Measurements from ENCODE around the gene IRS1.

The IRS1 gene

DNA sequence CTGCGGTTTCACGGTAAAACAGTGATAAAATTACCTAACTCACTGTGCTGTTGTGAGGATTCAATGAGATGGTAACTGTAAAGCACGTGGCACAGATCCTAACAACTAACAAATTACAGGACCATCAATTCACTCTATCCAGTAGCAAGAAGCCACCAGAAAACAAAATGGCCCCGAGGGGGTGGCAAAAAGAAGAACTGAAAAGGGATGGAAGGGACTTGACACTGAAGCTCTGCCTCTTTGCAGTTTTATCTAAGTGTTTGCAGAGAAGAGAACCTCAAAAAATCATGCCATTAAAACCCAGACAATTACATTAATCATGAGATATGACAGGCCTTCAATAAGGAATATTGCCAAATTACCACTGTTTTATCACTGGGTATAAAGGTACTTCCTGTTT is 46.7 kb downstream of the IRS1 start:
- H3K4me1 ChIP-seq: peaks cover 2% of the 10 kb centered on the region
- DNase-seq (ENCODE audit: low spot score in 2 of 2): no peak
- no peaks in the 10 kb centered on the region for H3K9me3 ChIP-seq
- no peaks in the 10 kb centered on the region for H3K36me3 ChIP-seq (replicated peaks)
- in situ Hi-C loops (cut with MboI; ENCODE audit: low sequenced_read_pairs): no loop called here
- no peak overlapping the region for H3K4me3 ChIP-seq
- H3K27me3 ChIP-seq (ENCODE audit: low read depth): no peaks in the 10 kb centered on the region

DNA sequence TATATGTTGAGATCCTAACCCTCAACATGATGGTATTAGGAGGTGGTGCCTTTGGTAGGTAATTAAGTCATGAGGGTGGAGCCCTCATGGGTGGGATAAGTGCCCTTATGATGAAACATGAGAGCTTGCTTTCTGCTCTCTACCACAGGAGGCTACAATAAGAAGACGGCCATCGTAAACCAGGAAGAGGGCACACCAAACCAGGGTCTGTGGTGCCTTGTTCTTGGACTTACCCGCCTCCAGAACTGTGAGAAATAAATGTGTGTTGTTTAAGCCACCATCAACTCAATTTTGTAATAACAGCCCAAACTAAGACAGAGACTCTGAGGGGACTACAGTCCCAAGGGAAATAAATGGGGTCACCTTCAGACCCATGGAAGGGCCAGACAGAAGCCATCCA is 52.3 kb downstream of the IRS1 start:
- Histone ChIP-seq H3K36me3 (replicated peaks) (no peaks in the 10 kb centered on the region), H3K9me3 (no peaks in the 10 kb centered on the region), H3K4me1 (peaks cover 5% of the 10 kb centered on the region; the same call in 1 of the 2 replicates), H3K4me3 (no peak overlapping the region), H3K27me3 (ENCODE audit: low read depth) (no peaks in the 10 kb centered on the region)
- no peak for DNase-seq (ENCODE audit: low spot score in 2 of 2)
- in situ Hi-C loops (cut with MboI; ENCODE audit: low sequenced_read_pairs): no loop called here

DNA sequence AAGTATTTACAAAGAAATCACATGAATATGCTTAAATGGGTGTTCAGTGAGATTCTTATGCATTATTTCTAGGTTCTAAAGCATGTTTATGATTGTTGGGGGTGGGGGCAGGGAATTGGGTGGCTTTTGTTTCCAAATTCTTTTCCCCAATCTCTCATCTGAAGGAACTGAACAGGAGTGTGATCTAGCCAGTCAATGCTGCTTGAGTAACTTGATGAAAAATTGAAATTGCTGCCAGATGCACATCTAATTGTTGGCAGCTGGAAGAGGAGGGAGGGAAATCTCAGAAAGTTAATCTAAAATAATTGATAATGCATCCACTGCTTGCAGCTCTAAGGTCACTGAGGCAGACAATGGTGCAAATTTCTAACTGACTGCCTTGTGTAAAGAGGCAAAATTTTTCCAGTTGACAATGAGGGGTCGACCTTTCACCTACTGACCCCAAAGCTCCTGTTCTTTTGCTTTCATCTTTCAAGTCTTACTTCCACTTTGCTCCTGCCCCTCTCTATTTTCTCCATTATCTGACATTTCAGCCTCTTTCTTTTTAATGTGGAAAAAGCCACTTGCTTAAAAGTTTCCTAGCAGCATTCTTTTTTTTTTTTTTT is 53.3 kb downstream of the IRS1 start:
- no peak overlapping the region for H3K4me3 ChIP-seq
- H3K4me1 ChIP-seq: peaks cover 5% of the 10 kb centered on the region; the same call in 1 of the 2 replicates
- H3K36me3 ChIP-seq (replicated peaks): no peaks in the 10 kb centered on the region
- DNase-seq (ENCODE audit: low spot score in 2 of 2): no peak
- H3K9me3 ChIP-seq: no peaks in the 10 kb centered on the region
- in situ Hi-C loops (cut with MboI; ENCODE audit: low sequenced_read_pairs): no loop called here
- H3K27me3 ChIP-seq (ENCODE audit: low read depth): no peaks in the 10 kb centered on the region

DNA sequence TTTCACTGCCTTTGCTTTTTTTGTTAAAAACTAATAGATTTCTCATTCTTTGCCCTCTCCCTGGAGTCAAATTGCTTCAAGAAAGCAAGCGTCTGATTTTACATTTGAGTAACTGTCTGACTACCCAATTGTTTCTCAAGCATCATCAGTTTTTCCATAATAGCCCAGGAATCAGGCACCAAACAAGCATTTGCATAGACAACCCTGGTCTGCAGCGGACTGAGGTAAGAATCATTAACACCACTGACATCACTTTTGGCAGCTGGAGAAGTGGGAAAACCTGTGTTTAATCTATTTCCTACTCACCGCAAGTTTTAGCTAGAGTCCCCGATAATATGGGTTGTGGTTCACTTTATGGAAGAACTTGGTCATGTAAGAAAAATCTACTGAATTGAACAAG is 55.7 kb downstream of the IRS1 start:
- no peaks in the 10 kb centered on the region for H3K27me3 ChIP-seq (ENCODE audit: low read depth)
- no peak for DNase-seq (ENCODE audit: low spot score in 2 of 2)
- in situ Hi-C loops (cut with MboI; ENCODE audit: low sequenced_read_pairs): no loop called here
- H3K9me3 ChIP-seq: no peaks in the 10 kb centered on the region
- H3K36me3 ChIP-seq (replicated peaks): no peaks in the 10 kb centered on the region
- H3K4me1 ChIP-seq: peaks cover 17% of the 10 kb centered on the region
- H3K4me3 ChIP-seq: no peak overlapping the region

DNA sequence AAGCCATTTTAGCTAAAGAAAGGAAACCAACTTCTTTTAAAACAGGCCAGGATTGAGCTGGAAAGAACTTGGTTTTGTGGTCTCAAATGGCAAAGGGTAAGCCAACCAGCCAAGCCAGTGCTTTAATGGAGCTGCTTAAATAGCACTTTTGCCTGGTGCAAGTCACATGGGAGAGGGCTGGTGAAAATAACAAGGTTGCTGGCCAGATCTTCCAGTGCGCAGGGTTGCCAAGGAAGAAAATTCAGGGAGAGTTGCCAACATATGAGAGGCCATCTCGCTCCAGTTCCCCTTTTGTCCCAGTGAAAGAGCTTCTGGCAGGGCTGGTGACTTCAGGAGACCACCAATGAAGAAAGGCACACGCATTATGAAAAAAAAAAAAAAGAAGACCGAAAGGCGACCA is 57.3 kb downstream of the IRS1 start:
- in situ Hi-C loops (cut with MboI; ENCODE audit: low sequenced_read_pairs): no loop called here
- H3K4me1 ChIP-seq: peaks cover 23% of the 10 kb centered on the region
- no peak for DNase-seq (ENCODE audit: low spot score in 2 of 2)
- H3K4me3 ChIP-seq: no peak overlapping the region
- H3K36me3 ChIP-seq (replicated peaks): no peaks in the 10 kb centered on the region
- no peaks in the 10 kb centered on the region for H3K27me3 ChIP-seq (ENCODE audit: low read depth)
- no peaks in the 10 kb centered on the region for H3K9me3 ChIP-seq

DNA sequence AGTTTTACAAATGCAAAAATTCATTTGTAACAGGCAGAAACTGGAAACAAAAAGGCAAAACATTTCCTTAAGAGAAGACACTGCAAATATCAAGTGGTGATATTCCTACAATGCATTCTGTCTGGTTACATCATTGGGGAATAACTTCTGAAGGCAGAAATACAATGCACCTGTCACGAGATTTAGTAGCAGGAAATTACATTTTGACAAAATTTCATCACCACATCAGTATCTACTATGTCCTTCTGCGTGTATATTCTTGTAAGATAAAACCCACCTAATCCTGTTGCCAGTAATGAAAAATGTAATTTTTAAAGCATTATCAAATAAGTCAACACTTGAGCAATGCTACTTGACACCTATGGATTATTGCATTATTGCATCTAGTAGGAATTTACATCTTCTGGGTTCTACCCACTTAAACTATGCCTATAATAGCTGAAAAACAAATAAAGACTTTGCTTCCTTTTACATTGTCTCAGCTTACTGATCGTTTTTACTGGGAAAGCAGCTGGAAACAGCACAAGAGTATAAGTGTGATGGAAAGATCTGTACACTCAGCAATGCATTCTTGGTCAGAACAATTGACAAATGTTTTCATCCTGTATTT is 59.5 kb downstream of the IRS1 start:
- Histone ChIP-seq H3K4me3 (no peak overlapping the region), H3K36me3 (replicated peaks) (no peaks in the 10 kb centered on the region), H3K27me3 (ENCODE audit: low read depth) (no peaks in the 10 kb centered on the region), H3K4me1 (peaks cover 23% of the 10 kb centered on the region), H3K9me3 (no peaks in the 10 kb centered on the region)
- DNase-seq (ENCODE audit: low spot score in 2 of 2): no peak
- in situ Hi-C loops (cut with MboI; ENCODE audit: low sequenced_read_pairs): no loop called here

DNA sequence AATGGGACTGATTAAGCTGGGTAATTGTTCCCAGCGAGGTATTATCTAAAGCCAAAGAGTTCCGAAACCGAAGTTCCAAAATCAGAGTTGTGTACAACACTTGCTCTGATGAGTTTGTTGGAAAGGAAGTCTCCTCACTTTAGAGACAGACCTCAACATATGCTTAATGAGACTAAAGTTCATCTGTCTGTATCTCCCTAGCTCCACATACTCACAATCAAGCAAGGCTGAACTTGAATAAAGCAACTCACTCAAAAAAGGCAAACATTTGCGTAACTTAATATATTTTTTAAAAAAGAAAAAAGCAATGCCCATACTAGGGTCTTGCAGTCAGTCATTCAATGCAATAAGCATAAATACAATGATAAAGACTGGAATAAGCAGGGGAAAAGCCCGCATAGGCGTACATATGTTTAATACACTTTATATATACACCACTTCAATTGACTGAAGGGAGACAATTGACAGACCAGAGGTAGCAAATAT is 60.0 kb downstream of the IRS1 start:
- no peaks in the 10 kb centered on the region for H3K36me3 ChIP-seq (replicated peaks)
- H3K4me1 ChIP-seq: peaks cover 23% of the 10 kb centered on the region
- no peak for DNase-seq (ENCODE audit: low spot score in 2 of 2)
- no peaks in the 10 kb centered on the region for H3K9me3 ChIP-seq
- in situ Hi-C loops (cut with MboI; ENCODE audit: low sequenced_read_pairs): no loop called here
- no peak overlapping the region for H3K4me3 ChIP-seq
- H3K27me3 ChIP-seq (ENCODE audit: low read depth): no peaks in the 10 kb centered on the region

DNA sequence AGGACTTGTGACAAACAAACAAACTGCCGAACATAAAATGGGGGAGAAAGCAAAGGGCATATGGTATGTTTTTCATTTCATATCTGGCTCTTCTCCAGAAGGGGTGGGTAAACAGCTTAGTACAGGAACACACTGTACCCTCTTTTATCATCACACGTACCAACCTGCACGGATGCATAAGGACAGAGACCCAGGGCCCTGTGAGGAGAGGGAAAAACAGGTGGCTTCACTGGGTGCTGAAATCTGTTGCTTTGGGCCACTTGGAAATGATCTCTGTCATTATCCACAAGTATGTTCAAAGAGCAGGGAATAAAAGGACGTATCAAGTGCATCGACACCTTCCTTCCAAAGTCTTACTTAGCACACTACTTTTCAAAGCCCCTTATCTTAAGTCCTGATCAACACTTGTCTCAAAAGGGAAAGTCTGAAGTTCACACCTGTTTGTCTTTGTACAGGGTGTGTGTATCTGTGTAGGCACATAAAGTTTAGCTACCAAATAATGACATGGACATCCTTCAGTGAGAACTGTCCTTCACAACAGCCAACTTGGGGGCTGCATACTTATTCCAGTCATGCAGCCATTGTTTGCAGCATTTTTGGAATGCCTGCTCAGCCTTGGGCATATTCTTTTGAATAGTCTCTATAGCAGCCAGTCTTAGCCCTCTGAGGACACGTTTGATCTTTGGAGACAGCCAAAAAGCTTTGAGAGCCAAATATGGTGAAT is 60.6 kb downstream of the IRS1 start:
- peak; percentile 54 to 69 for DNase-seq (ENCODE audit: low spot score in 2 of 2)
- Histone ChIP-seq H3K9me3 (no peaks in the 10 kb centered on the region), H3K4me1 (peaks cover 23% of the 10 kb centered on the region), H3K27me3 (ENCODE audit: low read depth) (no peaks in the 10 kb centered on the region), H3K4me3 (no peak overlapping the region), H3K36me3 (replicated peaks) (no peaks in the 10 kb centered on the region)
- in situ Hi-C loops (cut with MboI; ENCODE audit: low sequenced_read_pairs): no loop called here

DNA sequence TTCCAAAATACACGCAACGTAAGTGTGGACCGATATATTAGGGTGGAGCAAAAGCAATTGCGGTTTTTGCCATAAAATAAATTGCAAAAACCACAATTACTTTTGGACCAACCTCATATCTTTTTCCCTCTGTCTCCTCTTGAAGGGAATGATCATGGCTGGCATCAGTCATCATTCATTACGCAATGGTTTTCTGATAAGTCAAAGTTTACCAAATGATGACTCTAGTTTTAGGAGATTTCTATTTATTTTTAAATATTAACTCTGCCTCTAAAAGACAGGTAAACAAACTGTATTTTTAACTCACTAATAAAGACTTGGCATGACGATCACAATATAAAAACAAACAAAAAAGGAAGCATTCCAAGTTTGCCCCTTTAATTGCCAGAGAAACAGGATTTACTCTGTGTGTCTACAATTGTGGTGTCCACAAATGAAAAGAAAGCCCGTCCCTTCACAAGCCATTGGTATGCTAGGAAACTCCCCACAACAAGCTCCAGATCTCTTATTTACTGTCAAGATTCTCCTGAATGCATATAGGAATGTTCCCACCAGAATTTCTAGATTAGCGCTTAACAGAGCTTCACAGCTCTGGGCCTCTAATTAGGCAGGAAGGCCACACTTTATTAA is 61.3 kb downstream of the IRS1 start:
- Histone ChIP-seq H3K4me1 (peaks cover 18% of the 10 kb centered on the region), H3K36me3 (replicated peaks) (no peaks in the 10 kb centered on the region), H3K4me3 (no peak overlapping the region), H3K27me3 (ENCODE audit: low read depth) (no peaks in the 10 kb centered on the region), H3K9me3 (no peaks in the 10 kb centered on the region)
- in situ Hi-C loops (cut with MboI; ENCODE audit: low sequenced_read_pairs): no loop called here
- DNase-seq (ENCODE audit: low spot score in 2 of 2): no peak

DNA sequence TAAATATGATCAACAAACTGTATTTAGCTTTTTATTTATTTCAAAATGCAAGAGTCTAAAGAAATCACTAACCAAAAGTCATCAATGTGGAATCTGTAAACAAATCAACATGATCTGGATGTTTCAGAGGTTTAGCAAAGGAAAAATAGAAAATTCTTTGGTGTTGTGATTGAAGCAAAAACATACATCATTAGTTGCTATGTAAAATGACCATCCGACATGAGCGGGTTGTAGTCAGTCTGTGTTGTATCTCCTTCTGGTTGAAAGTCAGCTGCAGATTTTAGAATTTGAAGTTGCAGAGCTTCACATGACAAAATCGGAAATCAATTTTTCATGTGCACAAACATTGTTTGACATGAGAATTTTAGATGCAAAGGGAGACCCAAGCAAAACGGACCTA is 63.2 kb downstream of the IRS1 start:
- Histone ChIP-seq H3K4me1 (peaks cover 18% of the 10 kb centered on the region), H3K9me3 (no peaks in the 10 kb centered on the region), H3K4me3 (no peak overlapping the region), H3K27me3 (ENCODE audit: low read depth) (no peaks in the 10 kb centered on the region), H3K36me3 (replicated peaks) (no peaks in the 10 kb centered on the region)
- in situ Hi-C loops (cut with MboI; ENCODE audit: low sequenced_read_pairs): no loop called here
- DNase-seq (ENCODE audit: low spot score in 2 of 2): no peak

DNA sequence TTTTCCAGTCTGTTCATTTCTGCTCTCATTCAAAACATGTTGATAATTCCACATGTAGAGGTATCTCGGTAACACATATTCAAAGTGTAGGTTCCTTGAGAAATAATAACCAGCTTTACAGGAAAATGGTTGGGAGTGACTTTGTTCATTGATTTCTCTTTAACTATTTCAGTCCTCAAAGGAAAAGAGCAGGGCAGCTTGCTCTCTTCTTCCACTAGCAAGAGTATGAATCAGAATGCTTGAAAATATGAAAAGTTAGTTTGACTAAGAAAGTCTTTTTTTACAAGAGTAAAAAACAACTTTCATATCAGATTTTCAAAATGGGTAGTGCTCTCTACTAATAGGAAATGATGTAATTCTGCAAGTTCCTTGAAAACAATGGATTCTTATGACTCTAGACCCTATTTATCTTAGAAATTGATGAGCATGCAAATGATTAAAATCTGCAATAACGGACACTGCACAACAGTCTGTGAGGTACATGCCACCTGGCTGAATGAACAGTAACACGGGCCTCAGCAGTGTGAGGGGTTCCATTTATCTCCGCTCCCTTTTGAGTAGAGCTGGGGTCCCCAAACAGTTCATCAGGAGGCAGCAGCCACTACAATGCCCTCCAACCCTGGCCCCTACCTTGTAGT is 65.6 kb downstream of the IRS1 start:
- H3K27me3 ChIP-seq (ENCODE audit: low read depth): no peaks in the 10 kb centered on the region
- DNase-seq (ENCODE audit: low spot score in 2 of 2): no peak
- H3K36me3 ChIP-seq (replicated peaks): no peaks in the 10 kb centered on the region
- H3K4me1 ChIP-seq: peaks cover 8% of the 10 kb centered on the region
- H3K9me3 ChIP-seq: no peaks in the 10 kb centered on the region
- in situ Hi-C loops (cut with MboI; ENCODE audit: low sequenced_read_pairs): no loop called here
- H3K4me3 ChIP-seq: no peak overlapping the region

DNA sequence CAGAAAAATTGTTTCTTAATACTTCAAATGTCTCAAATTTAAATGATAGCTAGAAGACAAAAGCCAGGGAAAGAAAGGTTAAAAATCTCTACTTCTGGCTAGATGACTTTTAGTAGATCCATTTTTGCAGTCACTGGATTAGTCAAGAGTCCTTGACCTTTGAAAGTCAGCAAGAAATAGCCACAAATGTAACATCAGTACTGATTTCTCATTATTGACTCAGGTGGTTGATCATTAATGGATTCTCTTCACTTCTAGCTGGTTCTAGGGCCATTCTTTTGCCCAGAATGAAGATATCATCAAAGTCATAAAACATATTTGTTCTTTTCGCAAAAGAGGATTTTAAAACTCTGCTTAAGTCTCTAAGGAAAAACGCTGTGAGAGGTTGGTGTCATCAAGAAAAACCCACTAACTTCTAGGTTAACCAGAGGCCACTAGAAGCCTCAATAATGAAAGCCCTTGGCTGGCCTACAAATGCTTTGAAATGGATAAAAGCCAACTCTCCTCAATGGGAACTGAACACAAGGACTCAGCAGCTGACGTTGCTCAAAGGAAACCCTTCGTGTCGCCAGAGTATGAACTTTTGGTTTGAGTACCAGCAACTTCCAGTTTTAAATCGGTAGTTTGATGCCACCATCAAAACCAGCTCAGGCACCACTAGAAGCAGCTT is 66.3 kb downstream of the IRS1 start:
- no peaks in the 10 kb centered on the region for H3K9me3 ChIP-seq
- peaks cover under 1% of the 10 kb centered on the region; the same call in 1 of the 2 replicates for H3K4me1 ChIP-seq
- no peak overlapping the region for H3K4me3 ChIP-seq

DNA sequence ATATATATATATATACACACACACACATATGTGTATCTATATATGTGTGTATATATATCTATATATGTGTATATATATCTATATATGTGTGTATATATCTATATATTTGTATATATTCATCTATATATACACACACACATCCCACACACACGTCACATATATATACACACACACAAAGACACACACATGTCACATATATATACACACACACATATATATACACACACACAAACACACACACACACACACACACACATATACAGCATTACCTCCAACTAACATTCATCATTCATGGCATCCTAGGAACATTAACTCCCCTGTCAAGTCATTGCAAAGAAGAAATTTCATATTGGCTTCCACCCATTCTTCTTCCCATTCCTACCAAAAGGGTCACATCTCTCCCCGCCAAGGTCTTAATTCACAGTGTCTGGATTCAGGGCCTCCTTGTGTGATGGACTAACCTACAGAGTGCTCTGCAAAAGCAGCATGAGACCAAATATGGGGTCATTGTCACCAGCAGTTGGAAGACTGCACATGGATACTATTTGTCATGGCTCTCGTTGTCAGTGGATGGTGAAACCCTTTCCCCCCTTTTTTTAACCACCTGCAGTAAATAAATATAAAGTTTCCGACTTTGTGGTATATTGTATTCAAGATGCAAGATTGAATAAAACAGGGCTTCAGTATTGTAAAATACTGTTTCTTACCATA is 67.0 kb downstream of the IRS1 start:
- H3K9me3 ChIP-seq: no peaks in the 10 kb centered on the region
- H3K27me3 ChIP-seq (ENCODE audit: low read depth): no peaks in the 10 kb centered on the region
- in situ Hi-C loops (cut with MboI; ENCODE audit: low sequenced_read_pairs): no loop called here
- H3K36me3 ChIP-seq (replicated peaks): no peaks in the 10 kb centered on the region
- H3K4me1 ChIP-seq: no peaks in the 10 kb centered on the region
- no peak overlapping the region for H3K4me3 ChIP-seq
- no peak for DNase-seq (ENCODE audit: low spot score in 2 of 2)

More for the DNA sequence above, 66.3 kb downstream of the IRS1 start:
- Histone ChIP-seq H3K27me3 (ENCODE audit: low read depth) (no peaks in the 10 kb centered on the region), H3K36me3 (replicated peaks) (no peaks in the 10 kb centered on the region)
- in situ Hi-C loops (cut with MboI; ENCODE audit: low sequenced_read_pairs): no loop called here
- DNase-seq (ENCODE audit: low spot score in 2 of 2): no peak

All from HAP-1 (cell line).